Measurements from ENCODE around the gene COL1A2.

COL1A2 gene

GRCh38 chr7:94396037-94396431 is 1.3 kb downstream of the COL1A2 start:
- Histone ChIP-seq H3K27ac (peak overlapping the region; percentile 90), H3K36me3 (replicated peaks) (peaks cover 46% of the 10 kb centered on the region), H3K27me3 (replicated peaks) (no peaks in the 10 kb centered on the region), H3K4me3 (ENCODE audit: low read depth, low read length) (peak overlapping the region; percentile 94)
- no peak for TF ChIP-seq CTCF (IDR thresholded peaks at IDR 0.05; ENCODE audit: low read depth, low read length, missing control alignments)
- peak; percentile 68 for DNase-seq
- in situ Hi-C loops (cut with HindIII; ENCODE audit: low pct_ligation_motif_present, low sequenced_read_pairs): no loop called here

GRCh38 chr7:94396596-94396995 is 1.9 kb downstream of the COL1A2 start:
- in situ Hi-C loops (cut with HindIII; ENCODE audit: low pct_ligation_motif_present, low sequenced_read_pairs): no loop called here
- no peak for DNase-seq
- Histone ChIP-seq H3K4me3 (ENCODE audit: low read depth, low read length) (peak overlapping the region; percentile 94), H3K27ac (peak overlapping the region; percentile 90), H3K36me3 (replicated peaks) (peaks cover 49% of the 10 kb centered on the region), H3K27me3 (replicated peaks) (no peaks in the 10 kb centered on the region)
- no peak for TF ChIP-seq CTCF (IDR thresholded peaks at IDR 0.05; ENCODE audit: low read depth, low read length, missing control alignments)

GRCh38 chr7:94397722-94398121 is 3.0 kb downstream of the COL1A2 start:
- in situ Hi-C loops (cut with HindIII; ENCODE audit: low pct_ligation_motif_present, low sequenced_read_pairs): no loop called here
- Histone ChIP-seq H3K36me3 (replicated peaks) (peaks cover 61% of the 10 kb centered on the region), H3K27me3 (replicated peaks) (no peaks in the 10 kb centered on the region), H3K4me3 (ENCODE audit: low read depth, low read length) (peak overlapping the region; percentile 94), H3K27ac (no peak overlapping the region)
- DNase-seq: no peak
- no peak for TF ChIP-seq CTCF (IDR thresholded peaks at IDR 0.05; ENCODE audit: low read depth, low read length, missing control alignments)

GRCh38 chr7:94398841-94399240 is 4.1 kb downstream of the COL1A2 start:
- DNase-seq: no peak
- Histone ChIP-seq H3K27me3 (replicated peaks) (no peaks in the 10 kb centered on the region), H3K36me3 (replicated peaks) (peaks cover 71% of the 10 kb centered on the region), H3K27ac (no peak overlapping the region), H3K4me3 (ENCODE audit: low read depth, low read length) (peak overlapping the region; percentile 94)
- TF ChIP-seq CTCF (IDR thresholded peaks at IDR 0.05; ENCODE audit: low read depth, low read length, missing control alignments): no peak
- in situ Hi-C loops (cut with HindIII; ENCODE audit: low pct_ligation_motif_present, low sequenced_read_pairs): no loop called here

GRCh38 chr7:94400022-94400421 is 5.3 kb downstream of the COL1A2 start:
- TF ChIP-seq CTCF (IDR thresholded peaks at IDR 0.05; ENCODE audit: low read depth, low read length, missing control alignments): no peak
- H3K36me3 ChIP-seq (replicated peaks): peaks cover 82% of the 10 kb centered on the region
- peak overlapping the region; percentile 13 for H3K27ac ChIP-seq
- peak overlapping the region; percentile 94 for H3K4me3 ChIP-seq (ENCODE audit: low read depth, low read length)
- H3K27me3 ChIP-seq (replicated peaks): no peaks in the 10 kb centered on the region
- DNase-seq: no peak
- in situ Hi-C loops (cut with HindIII; ENCODE audit: low pct_ligation_motif_present, low sequenced_read_pairs): loop anchor here (10.0 kb wide), 1 partner anchor 115 kb away; no protein-coding TSS in a partner anchor

Measured in brain microvascular endothelial cell (primary cell).